GM18867 (cell line): ENCODE results near the gene FNDC11.
"Not testable (repeated sequence)": the region's sequence is repeated elsewhere in the genome, so short reads cannot be mapped to it uniquely, and the experiment has no call there.

ENCODE experiments used
- ATAC-seq: cut with Tn5 transposase; IDR thresholded peaks from one replicate; pipeline ENCODE4 v1.9.1; 2021; ENCODE audit warnings: mild to moderate bottlenecking, moderate library complexity; ENCODE audit not compliant: unreplicated experiment

FNDC11 gene

DNA sequence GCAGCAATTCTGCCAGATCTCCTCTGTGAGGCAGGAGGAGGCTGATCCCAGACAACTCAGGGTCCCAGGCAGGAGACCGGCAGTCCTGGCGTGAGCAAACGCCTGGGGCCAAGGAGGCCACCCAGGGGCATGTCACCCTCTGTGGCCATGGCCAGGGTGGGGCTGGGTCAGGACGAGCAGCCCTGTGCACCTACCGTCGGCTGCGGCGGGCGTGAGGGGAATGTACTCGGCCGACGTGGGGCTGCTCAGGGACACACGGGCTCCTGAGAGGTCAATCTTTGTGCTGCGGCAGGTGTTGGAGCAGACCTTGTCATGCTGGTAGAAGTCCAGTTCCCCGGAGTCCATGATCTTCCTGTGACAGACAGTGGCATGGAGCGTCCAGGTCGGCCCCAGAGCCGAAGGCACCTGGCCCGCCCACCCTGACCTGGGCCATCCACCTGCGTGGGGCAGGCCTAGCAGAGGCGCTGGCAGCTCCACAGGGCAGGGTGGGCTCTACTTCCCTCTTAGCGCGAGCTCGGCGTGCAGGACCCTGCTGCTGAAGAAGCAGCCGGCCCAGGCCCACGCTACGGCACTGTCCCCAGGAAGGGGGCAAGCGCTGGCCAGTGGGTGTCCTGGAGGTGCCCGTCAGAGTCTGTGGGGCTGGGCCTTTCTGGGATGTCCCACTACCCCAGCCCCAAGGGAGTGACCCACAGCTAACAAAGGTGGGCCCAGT, 41.6 kb downstream of the FNDC11 start:
- no peak for ATAC-seq

DNA sequence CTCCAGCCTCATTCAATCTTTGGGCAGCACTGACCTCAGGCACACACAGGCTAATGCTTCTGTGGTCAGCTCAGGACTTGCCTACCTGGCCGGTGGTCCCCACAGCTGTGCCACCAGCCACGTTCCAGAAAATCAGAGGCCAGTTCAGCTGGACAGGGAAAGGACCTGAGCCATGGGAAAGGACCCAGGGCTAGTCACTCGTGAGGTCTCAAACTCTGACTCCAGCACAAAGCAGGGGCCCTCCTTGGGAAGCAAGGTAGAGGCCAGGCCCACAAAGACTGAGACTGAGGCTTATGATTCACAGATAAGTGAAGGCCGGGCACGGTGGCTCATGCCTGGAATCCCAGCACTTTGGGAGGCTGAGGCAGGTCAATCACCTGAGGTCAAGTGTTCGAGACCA, 42.5 kb downstream of the FNDC11 start:
- no peak for ATAC-seq

DNA sequence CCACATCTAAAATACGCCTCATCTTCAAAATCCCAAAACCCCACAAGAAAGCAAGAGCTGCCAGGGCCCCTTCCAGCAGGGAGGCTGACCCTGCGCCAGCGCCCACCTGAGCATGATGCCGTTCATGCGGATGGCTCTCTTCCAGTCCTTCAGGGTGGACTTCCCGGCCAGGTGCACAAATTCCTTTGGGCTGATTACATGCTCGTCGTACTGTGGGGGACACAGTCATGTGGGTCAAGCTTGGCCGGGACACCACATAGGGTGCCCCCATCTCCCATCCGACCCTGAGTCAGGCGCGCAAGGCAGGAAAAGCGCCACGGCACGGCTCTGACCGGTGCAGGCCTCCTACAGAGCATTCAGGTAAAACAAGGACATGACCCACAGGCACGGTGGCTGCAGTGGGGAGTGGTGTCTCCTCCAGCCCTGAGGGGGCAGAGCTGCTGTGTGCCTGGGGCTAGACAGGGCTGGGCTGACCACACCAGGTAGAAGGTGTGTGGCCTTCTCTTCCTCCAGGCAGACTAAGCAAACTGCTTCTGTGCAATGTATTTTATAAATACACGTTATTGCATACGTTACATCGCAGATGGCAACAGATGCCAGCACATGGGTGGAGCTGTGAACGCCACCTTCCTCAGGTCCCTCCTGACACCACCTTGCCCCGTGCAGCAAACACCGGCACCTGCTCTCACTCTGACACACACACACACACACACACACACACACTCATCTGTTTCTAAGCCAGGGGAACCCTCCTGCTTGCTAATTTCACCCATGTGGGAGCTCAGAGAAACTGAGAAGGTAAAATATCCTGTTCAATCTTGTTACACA, 43.9 kb downstream of the FNDC11 start:
- no peak for ATAC-seq

DNA sequence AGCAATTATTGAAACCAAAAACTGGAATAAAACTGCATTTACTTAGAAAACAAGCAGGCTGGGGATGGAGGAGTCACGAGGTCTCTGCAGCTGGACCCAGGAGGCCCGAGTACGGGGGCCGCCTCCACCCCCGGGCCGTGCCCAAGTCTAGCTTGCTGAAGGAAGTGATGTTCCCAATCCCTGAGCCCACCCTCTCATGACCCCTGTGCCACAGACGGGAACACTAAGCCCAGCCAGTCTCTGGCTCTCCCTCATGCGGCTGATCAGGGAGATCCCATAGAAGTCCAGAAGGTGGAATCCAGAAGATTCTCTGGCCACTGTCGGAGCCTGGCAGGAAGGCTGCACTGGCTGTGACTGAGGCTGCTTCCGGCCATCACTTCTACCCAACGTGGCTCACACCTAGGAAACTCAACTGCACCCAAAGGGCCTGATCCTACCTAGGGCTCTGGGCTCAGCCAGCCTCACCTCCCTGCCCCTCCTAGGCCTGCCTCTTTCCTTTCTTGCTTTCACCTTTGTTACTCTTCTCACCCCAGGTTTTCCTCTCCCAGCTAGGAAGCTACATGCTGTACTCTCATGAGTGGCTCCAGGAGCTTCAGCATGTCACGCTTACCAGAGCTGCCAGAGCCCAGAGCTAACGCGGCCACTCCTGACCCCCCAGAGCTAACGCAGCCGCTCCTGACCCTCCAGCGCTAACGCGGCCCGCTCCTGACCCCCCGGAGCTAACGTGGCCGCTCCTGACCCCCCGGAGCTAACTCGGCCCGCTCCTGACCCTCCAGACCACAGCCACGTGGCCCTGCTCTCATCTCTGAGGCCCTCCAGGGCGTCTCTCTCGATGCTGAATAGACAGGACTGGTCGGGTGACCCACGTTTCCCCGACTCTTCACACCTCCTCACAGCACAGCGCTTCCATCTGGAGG, 44.8 kb downstream of the FNDC11 start:
- ATAC-seq = no peak

DNA sequence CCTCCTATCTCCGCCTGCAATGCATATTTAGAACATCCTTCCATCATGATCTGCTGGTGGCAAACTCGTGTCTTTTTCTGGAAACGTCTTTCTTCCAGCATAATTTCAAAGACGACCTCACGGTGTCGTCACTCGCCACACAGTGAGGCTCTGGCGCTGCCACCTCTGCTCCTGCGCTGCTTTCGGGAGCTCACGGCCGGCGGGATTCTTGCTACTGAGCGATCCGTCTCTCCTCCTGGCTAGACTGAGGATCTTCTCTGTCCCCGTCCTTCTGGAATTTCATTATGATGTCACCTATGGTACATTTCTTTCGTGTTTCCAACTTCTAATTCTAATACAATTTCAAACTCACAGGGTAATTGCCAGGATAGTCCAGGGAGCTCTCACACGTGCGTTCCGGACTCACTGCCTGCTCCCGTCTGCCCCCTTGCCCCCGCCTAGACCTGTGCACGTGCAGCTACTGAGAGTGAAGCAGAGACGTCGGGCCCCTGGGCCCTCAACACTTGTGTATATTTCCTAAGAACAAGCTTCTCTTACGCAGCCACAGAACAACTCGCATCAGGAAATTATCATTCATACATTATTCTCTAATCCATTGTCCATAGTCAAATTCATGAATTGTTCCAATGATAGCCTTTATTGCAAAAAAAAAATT, 45.6 kb downstream of the FNDC11 start:
- ATAC-seq = no peak

DNA sequence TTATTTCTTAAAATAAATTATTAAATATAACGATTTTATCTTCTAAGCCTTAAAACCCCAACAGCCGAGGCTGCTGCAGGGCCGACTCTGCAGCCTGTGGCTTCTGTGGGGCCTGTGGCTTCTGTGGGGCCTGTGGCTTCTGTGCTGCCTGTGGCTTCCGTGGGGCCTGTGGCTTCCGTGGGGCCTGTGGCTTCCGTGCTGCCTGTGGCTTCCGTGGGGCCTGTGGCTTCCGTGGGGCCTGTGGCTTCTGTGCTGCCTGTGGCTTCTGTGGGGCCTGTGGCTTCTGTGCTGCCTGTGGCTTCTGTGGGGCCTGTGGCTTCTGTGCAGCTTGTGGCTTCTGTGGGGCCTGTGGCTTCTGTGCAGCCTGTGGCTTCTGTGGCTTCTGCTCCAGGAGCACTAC, 47.7 kb downstream of the FNDC11 start:
- not testable (repeated sequence) for ATAC-seq

DNA sequence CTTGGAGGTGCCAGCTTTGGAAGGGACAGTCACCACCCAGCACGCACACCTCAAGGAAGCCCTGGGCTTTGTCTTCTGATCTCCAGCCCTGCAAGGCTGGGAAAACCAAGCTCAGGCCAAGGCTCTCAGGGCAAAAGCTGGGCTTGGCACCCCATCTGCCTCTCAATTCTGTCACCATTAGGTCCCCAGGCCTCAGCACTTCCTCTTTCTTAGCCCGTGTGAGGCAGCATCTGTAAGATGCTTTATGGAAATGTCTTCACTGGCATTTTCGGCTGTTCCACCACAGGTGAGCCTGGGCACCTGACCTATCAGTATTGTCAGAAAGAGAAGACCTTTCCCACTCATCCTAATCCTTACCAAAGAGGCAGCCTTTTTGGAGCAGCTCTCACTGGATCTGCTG, 48.4 kb downstream of the FNDC11 start:
- no peak for ATAC-seq
